ENCODE results near the gene MARK2.
"Not testable (repeated sequence)": the region's sequence is repeated elsewhere in the genome, so short reads cannot be mapped to it uniquely, and the experiment has no call there.

MARK2 gene

GRCh38 chr11:63838678-63839507, at the start of gene MARK2:
TSS of gene MARK2 (plus strand) at chr11:63839110. CDS start at chr11:63839507, 397 bp downstream.
- in situ Hi-C loops (cut with MboI; ENCODE audit: low sequenced_read_pairs): no loop called here

GRCh38 chr11:63791495-63792167, 47.3 kb upstream of the MARK2 start:
- in situ Hi-C loops (cut with MboI; ENCODE audit: low sequenced_read_pairs): no loop called here

GRCh38 chr11:63793161-63793560, 45.7 kb upstream of the MARK2 start:
- in situ Hi-C loops (cut with MboI; ENCODE audit: low sequenced_read_pairs): no loop called here

- in situ Hi-C loops (cut with MboI; ENCODE audit: low sequenced_read_pairs): no loop called here
Measured at GRCh38 chr11:63795066-63795465, 43.8 kb upstream of the MARK2 start.

- in situ Hi-C loops (cut with MboI; ENCODE audit: low sequenced_read_pairs): no loop called here
Measured at GRCh38 chr11:63800921-63801320, 38.0 kb upstream of the MARK2 start.

GRCh38 chr11:63802637-63803414, 36.1 kb upstream of the MARK2 start:
- in situ Hi-C loops (cut with MboI; ENCODE audit: low sequenced_read_pairs): no loop called here

- in situ Hi-C loops (cut with MboI; ENCODE audit: low sequenced_read_pairs): no loop called here
Measured at GRCh38 chr11:63804259-63804658, 34.7 kb upstream of the MARK2 start.

- in situ Hi-C loops (cut with MboI; ENCODE audit: low sequenced_read_pairs): no loop called here
Measured at GRCh38 chr11:63805844-63806415, 33.0 kb upstream of the MARK2 start.

GRCh38 chr11:63810383-63810782, 28.5 kb upstream of the MARK2 start:
- in situ Hi-C loops (cut with MboI; ENCODE audit: low sequenced_read_pairs): not testable (repeated sequence)

GRCh38 chr11:63811522-63811921, 27.4 kb upstream of the MARK2 start:
- in situ Hi-C loops (cut with MboI; ENCODE audit: low sequenced_read_pairs): no loop called here

GRCh38 chr11:63813035-63813562, 25.8 kb upstream of the MARK2 start, which contains the start of gene SPINDOC:
TSS of gene SPINDOC (plus strand) at chr11:63813456. CDS start at chr11:63813687, 231 bp downstream.
- in situ Hi-C loops (cut with MboI; ENCODE audit: low sequenced_read_pairs): no loop called here

GRCh38 chr11:63813563-63814382, 25.1 kb upstream of the MARK2 start:
- in situ Hi-C loops (cut with MboI; ENCODE audit: low sequenced_read_pairs): no loop called here

GRCh38 chr11:63814383-63814736, 24.6 kb upstream of the MARK2 start:
- in situ Hi-C loops (cut with MboI; ENCODE audit: low sequenced_read_pairs): no loop called here

- in situ Hi-C loops (cut with MboI; ENCODE audit: low sequenced_read_pairs): no loop called here
Measured at GRCh38 chr11:63816166-63816565, 22.7 kb upstream of the MARK2 start.

GRCh38 chr11:63816732-63817131, 22.2 kb upstream of the MARK2 start:
- in situ Hi-C loops (cut with MboI; ENCODE audit: low sequenced_read_pairs): no loop called here

- in situ Hi-C loops (cut with MboI; ENCODE audit: low sequenced_read_pairs): no loop called here
Measured at GRCh38 chr11:63817758-63818498, 21.0 kb upstream of the MARK2 start.

GRCh38 chr11:63818609-63819008, 20.3 kb upstream of the MARK2 start:
- in situ Hi-C loops (cut with MboI; ENCODE audit: low sequenced_read_pairs): no loop called here

GRCh38 chr11:63821411-63821810, 17.5 kb upstream of the MARK2 start:
- in situ Hi-C loops (cut with MboI; ENCODE audit: low sequenced_read_pairs): no loop called here

- in situ Hi-C loops (cut with MboI; ENCODE audit: low sequenced_read_pairs): no loop called here
Measured at GRCh38 chr11:63826471-63827190, 12.3 kb upstream of the MARK2 start.
